OCI-LY1 (cell line): ENCODE results near the gene KIAA0586.

Source experiments
- EZH2 ChIP-seq: fragments of 200-600 bp; sonication (generic), shearing (Covaris generic); IDR thresholded peaks from 2 replicates; pipeline ENCODE4 v1.8.0; 2017; ENCODE audit warnings: borderline replicate concordance, mixed run types, mild to moderate bottlenecking, antibody characterized with exemption, low read length, moderate library complexity, mixed read lengths
- TF ChIP-seq, protein P1 (sequence below): fragments of 200-600 bp; sonication (generic), shearing (Covaris generic); IDR thresholded peaks from 2 replicates; pipeline ENCODE4 v1.5.1; 2017; ENCODE audit warnings: mild to moderate bottlenecking, antibody characterized with exemption, low read length, moderate library complexity, mixed read lengths

DNA sequence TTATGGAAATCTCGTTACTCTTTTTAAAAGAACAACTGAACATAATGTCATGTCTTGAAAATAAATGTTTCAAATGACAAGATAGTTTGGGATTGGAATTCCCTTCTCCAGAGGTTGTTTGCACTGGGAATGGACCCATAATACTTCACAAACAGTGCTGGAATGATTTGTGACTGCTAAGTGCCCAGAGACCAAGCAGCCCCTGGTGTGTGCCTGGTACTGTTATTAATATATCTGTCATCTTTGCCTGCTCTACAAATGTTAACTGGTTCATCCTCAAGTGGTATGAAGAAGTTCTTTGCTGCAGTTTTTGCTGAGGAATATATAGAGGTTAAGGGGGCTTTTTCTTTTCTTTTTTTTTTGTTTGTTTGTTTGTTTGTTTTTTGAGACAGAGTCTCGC lies 145.3 kb downstream of the KIAA0586 start:
- TF ChIP-seq, protein P1, sequence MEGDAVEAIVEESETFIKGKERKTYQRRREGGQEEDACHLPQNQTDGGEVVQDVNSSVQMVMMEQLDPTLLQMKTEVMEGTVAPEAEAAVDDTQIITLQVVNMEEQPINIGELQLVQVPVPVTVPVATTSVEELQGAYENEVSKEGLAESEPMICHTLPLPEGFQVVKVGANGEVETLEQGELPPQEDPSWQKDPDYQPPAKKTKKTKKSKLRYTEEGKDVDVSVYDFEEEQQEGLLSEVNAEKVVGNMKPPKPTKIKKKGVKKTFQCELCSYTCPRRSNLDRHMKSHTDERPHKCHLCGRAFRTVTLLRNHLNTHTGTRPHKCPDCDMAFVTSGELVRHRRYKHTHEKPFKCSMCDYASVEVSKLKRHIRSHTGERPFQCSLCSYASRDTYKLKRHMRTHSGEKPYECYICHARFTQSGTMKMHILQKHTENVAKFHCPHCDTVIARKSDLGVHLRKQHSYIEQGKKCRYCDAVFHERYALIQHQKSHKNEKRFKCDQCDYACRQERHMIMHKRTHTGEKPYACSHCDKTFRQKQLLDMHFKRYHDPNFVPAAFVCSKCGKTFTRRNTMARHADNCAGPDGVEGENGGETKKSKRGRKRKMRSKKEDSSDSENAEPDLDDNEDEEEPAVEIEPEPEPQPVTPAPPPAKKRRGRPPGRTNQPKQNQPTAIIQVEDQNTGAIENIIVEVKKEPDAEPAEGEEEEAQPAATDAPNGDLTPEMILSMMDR, result no peak
- no peak for TF ChIP-seq EZH2
